ENCODE results near the gene DEAF1.

DNA sequence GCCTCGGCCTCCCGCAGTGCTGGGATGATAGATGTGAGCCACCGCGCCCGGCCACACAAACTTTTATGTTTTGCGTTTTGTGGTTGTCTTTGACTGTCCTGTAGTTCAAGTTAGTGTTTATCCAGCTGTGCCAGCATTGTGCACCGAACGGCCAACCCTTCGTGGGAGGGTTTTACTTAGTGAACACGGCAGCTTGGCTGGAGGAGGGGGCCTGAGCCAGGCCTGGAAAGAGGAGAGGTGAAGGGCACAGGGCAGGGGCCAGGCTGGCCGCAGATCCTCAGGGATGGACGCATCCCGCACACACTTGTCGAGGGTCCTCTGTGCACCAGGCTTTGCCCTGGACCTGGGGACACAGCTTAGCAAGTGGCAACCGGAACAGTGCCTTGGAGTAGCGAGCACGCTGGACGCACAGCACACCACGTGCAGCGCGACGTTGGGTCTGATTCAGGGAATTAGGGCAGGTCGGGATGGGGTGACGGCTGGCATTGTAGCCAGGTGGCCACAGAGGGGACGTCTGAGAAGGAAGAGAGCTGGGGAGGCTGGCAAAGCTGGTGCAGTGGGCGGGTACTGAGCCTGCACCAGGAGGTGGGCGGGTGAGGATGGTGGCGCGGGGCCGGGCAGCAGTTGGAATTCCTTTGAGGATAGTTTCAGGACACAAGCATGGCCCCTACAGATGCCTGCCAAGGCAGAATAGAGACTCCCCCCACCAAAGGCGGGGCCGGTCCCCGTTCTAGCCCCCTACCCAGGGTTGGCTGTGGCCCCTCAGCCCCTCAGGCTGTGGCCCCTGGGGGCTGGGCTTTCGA lies 24.4 kb upstream of the DEAF1 start:
- no peak for TF ChIP-seq POLR2A (IDR thresholded peaks at IDR 0.05; ENCODE audit: low read length)
- TF ChIP-seq GATA1 (IDR thresholded peaks at IDR 0.05; ENCODE audit: low read depth, low read length), result no peak
